ENCODE results near the gene OR6J1. TPM values are rescaled to one million over a fixed set of nuclear protein-coding genes. Genes with fewer than 3 reads are reported as not detected.
A peak's percentile ranks its signal among the peaks of the same experiment; 100 is the strongest.

The OR6J1 gene
- polyA plus RNA-seq, 1 of the 3 experiments (the other 2 are of a cell fraction) = not detected

GRCh38 chr14:22597771-22598098 is 46.4 kb downstream of the OR6J1 start:
- CTCF ChIA-PET = interaction anchor here (0.8 to 4.0 kb wide), 10 partner anchors 8 to 57 kb away, joined by 3 to 24 read pairs (median 4); partner anchors contain the start of gene DAD1
- H3K4me2 ChIP-seq = peak overlapping the region; percentile 92
- no peaks in the 10 kb centered on the region for H4K20me1 ChIP-seq (ENCODE audit: insufficient read depth)
- no peak for DNase-seq
- H3F3A ChIP-seq (replicated peaks; ENCODE audit: insufficient read depth) = no peaks in the 10 kb centered on the region
- 22% methylated on average over 7 of the region's 9 CpGs for WGBS (ENCODE audit: low lambda C conversion rate)
- H3K9ac ChIP-seq = peak overlapping the region; percentile 69; the same call in 1 of the 2 replicates
- peaks cover 6% of the 10 kb centered on the region; the same call in 1 of the 2 replicates for H3K27me3 ChIP-seq (ENCODE audit: insufficient read depth)
- H3K79me2 ChIP-seq (ENCODE audit: insufficient read depth) = no peaks in the 10 kb centered on the region; the same call in 1 of the 2 replicates
- H2AFZ ChIP-seq (ENCODE audit: low read depth) = peak overlapping the region; percentile 100
- peak overlapping the region; percentile 24 to 64; a peak in 2 of 4 replicates for H3K27ac ChIP-seq (ENCODE audit: low read depth in 2 of 2, low read length in 1 of 2)
- TF ChIP-seq ZBTB33 (IDR thresholded peaks at IDR 0.05; ENCODE audit: borderline replicate concordance, low read depth) = no peak
- no peak for TF ChIP-seq FOXJ3 (CRISPR knock-in tag; IDR thresholded peaks at IDR 0.05)
- no peak for TF ChIP-seq PBX3 (IDR thresholded peaks at IDR 0.05)
- no peak for TF ChIP-seq ELF1 (IDR thresholded peaks at IDR 0.05)
- no peak for TF ChIP-seq RXRA (IDR thresholded peaks at IDR 0.05; ENCODE audit: borderline replicate concordance, low read depth)
- TF ChIP-seq SIN3A (IDR thresholded peaks at IDR 0.05; ENCODE audit: borderline replicate concordance, low read depth, low read length) = no peak
- no peak for TF ChIP-seq REST (IDR thresholded peaks at IDR 0.05; ENCODE audit: low read depth, low read length)
- no peak for TF ChIP-seq FOXM1 (IDR thresholded peaks at IDR 0.05; ENCODE audit: low read depth)
- TF ChIP-seq NRF1 (IDR thresholded peaks at IDR 0.05; ENCODE audit: low read depth, low read length) = no peak
- peak overlapping the region; percentile 89 to 93 for H3K4me3 ChIP-seq (ENCODE audit: low read depth in 2 of 2, low read length in 1 of 2)
- no peaks in the 10 kb centered on the region for H3K9me2 ChIP-seq
- POLR2A ChIA-PET = interaction anchor here (1.3 kb wide), 1 partner anchor 409 kb away, joined by 3 read pairs; no protein-coding TSS in a partner anchor
- H3K36me3 ChIP-seq (replicated peaks in 1 of 2; ENCODE audit: control insufficient read depth in 1 of 2, insufficient read depth in 2 of 2, low read length in 1 of 2) = peaks cover 0 to 3% of the 10 kb centered on the region in 2 experiments
- peaks cover 6 to 8% of the 10 kb centered on the region in 2 experiments; a peak in 3 of 4 replicates for H3K4me1 ChIP-seq (ENCODE audit: control insufficient read depth in 1 of 2, insufficient read depth in 2 of 2, low read depth in 1 of 2, low read length in 1 of 2)
- H3K9me3 ChIP-seq = no peaks in the 10 kb centered on the region

- H3K79me2 ChIP-seq (ENCODE audit: insufficient read depth) = no peaks in the 10 kb centered on the region; the same call in 1 of the 2 replicates
- no peak for TF ChIP-seq TEAD4 (IDR thresholded peaks at IDR 0.05; ENCODE audit: borderline replicate concordance, insufficient read depth)
- TF ChIP-seq RFX5 (IDR thresholded peaks at IDR 0.05; ENCODE audit: low read length) = no peak
- TF ChIP-seq POLR2AphosphoS5 (IDR thresholded peaks at IDR 0.05; ENCODE audit: low read depth, low read length) = no peak
- no peak for TF ChIP-seq YY1 (IDR thresholded peaks at IDR 0.05; ENCODE audit: low read depth)
- TF ChIP-seq NFIC (IDR thresholded peaks at IDR 0.05; ENCODE audit: borderline replicate concordance) = no peak
- no peak for TF ChIP-seq MAX (IDR thresholded peaks at IDR 0.05; ENCODE audit: low read depth)
- no peak for TF ChIP-seq USF1 (IDR thresholded peaks at IDR 0.05; ENCODE audit: borderline replicate concordance, low read depth)
- no peak for TF ChIP-seq MXI1 (IDR thresholded peaks at IDR 0.05; ENCODE audit: low read depth, low read length)
- no peak for TF ChIP-seq EZH2phosphoT487 (IDR thresholded peaks at IDR 0.05; ENCODE audit: borderline replicate concordance, low read depth)
- no peak for TF ChIP-seq TAF1 (IDR thresholded peaks at IDR 0.05; ENCODE audit: borderline replicate concordance, low read depth, low read length)
- no peak for TF ChIP-seq CHD2 (IDR thresholded peaks at IDR 0.05; ENCODE audit: low read length, partially characterized antibody)
- no peaks in the 10 kb centered on the region for H3K36me3 ChIP-seq (replicated peaks in 1 of 2; ENCODE audit: control insufficient read depth in 1 of 2, insufficient read depth in 2 of 2, low read length in 1 of 2)
- no peak overlapping the region for H3K9ac ChIP-seq
- H3K4me2 ChIP-seq = no peak overlapping the region
- H3K9me2 ChIP-seq = no peaks in the 10 kb centered on the region
- ChIA-PET POLR2A (no interaction called here), CTCF (interaction anchor here (0.6 to 4.0 kb wide), 8 partner anchors 7 to 255 kb away, joined by 3 to 24 read pairs (median 4); partner anchors contain the start of gene DAD1)
- H2AFZ ChIP-seq (ENCODE audit: low read depth) = peak overlapping the region; percentile 100
- WGBS (ENCODE audit: low lambda C conversion rate) = 83% methylated on average over 6 of the region's 6 CpGs
- H3K27me3 ChIP-seq (ENCODE audit: insufficient read depth) = peaks cover 10% of the 10 kb centered on the region; the same call in 1 of the 2 replicates
- H3F3A ChIP-seq (replicated peaks; ENCODE audit: insufficient read depth) = no peaks in the 10 kb centered on the region
- no peaks in the 10 kb centered on the region for H3K9me3 ChIP-seq
- H3K4me3 ChIP-seq (ENCODE audit: low read depth in 2 of 2, low read length in 1 of 2) = no peak overlapping the region
- no peak for DNase-seq
- no peaks in the 10 kb centered on the region for H4K20me1 ChIP-seq (ENCODE audit: insufficient read depth)
- H3K27ac ChIP-seq (ENCODE audit: low read depth in 2 of 2, low read length in 1 of 2) = no peak overlapping the region
- H3K4me1 ChIP-seq (ENCODE audit: control insufficient read depth in 1 of 2, insufficient read depth in 2 of 2, low read depth in 1 of 2, low read length in 1 of 2) = peaks cover 6 to 8% of the 10 kb centered on the region in 2 experiments; a peak in 3 of 4 replicates
Measured at GRCh38 chr14:22597265-22597664, 46.9 kb downstream of the OR6J1 start.

Data from SK-N-SH (cell line).